Stimulated activated CD4-positive, alpha-beta T cell treated with anti-CD3 and anti-CD28 coated beads, Interleukin-15, amount 100 ng/mL, for 1 hour (primary cell): ENCODE data around the gene CENPE.

Source experiments
- DNase-seq, 2 donors: peaks; one replicate each; pipeline ENCODE4 v3.0.0-alpha.2; 2020; ENCODE audit warnings: low read depth in 1 of 2, low spot score in 1 of 2

Gene CENPE

DNA sequence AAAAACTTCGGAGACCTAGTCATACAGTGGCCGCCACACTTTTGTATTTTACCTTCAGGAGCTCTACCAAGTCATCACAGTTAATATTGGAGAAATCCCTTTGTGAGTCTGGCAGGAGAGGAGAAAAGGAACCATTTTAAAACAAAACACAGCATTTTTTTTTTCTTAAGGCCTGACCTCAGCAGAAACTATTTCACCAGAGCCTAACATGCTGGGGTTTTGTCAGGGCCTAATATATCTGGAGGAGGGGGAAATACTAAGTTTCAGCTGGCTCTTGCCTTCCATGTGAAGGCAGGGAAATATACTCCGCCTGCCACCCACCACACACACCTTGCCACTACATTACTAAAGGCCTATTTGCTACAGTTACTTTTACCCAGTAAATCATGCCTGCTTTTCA, 72.0 kb downstream of the CENPE start:
- DNase-seq: no peak

DNA sequence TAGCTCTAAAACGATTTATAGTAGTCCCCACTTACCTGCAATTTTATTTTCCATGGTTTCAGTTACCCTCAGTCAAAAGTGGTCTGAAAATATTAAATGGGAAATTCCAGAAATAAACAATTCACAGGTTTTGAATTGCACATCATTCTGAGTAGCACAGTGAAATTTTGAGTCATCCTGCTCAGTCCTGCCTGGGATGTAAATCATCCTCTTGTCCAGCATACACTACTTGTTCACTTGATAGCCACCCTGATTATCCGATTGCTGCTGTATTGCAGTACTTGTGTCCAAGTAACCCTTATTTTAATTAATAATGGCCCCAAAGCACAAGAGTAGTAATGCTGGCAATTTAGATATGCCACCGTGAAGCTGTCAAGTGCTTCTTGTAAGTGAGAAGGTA, 75.0 kb downstream of the CENPE start:
- no peak for DNase-seq

GRCh38 chr4:103118166-103118565, 80.0 kb downstream of the CENPE start:
- no peak for DNase-seq

GRCh38 chr4:103111598-103111997, 86.5 kb downstream of the CENPE start:
- DNase-seq: no peak

DNA sequence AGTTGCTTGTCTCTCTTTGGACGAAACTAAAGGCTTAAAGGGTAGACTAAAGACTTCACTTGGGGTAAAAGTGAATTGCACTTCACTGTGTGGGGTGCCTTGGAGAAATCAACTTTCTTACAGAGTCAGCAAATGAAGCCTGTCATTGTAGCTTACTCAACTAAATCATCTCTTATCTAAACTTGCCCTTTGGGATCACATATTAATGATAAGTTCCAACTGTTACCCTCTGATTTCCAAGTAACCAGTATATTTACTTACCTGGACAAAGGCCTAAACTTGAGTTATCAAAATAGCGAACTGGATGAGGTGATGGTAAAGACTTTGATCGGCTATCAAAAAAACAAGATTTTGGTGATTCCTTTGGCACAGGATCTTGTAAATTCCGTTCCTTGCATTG, 89.6 kb downstream of the CENPE start:
- DNase-seq: no peak

GRCh38 chr4:103105558-103106356, 92.4 kb downstream of the CENPE start:
- DNase-seq: no peak

GRCh38 chr4:103104886-103105285, 93.3 kb downstream of the CENPE start:
- no peak for DNase-seq

DNA sequence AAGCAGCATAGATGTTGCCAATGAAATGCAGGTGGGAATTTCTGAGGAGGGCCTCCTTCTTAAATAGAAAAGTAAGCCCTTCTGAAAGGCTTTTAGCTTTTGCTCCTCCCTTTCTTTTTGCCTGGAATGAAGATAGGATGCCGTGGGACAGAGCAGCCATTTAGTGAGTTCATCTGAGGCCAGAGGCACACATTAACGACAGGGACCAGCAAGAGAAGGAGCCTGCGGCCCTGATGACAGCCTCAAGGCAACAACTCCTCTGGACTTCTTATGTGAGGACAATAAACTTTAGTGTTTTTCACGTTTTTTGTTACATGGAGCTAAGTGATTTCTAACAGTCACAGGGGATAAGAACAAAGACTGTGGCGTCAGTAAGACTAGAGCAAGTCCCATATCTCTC, 97.5 kb downstream of the CENPE start:
- DNase-seq: no peak

DNA sequence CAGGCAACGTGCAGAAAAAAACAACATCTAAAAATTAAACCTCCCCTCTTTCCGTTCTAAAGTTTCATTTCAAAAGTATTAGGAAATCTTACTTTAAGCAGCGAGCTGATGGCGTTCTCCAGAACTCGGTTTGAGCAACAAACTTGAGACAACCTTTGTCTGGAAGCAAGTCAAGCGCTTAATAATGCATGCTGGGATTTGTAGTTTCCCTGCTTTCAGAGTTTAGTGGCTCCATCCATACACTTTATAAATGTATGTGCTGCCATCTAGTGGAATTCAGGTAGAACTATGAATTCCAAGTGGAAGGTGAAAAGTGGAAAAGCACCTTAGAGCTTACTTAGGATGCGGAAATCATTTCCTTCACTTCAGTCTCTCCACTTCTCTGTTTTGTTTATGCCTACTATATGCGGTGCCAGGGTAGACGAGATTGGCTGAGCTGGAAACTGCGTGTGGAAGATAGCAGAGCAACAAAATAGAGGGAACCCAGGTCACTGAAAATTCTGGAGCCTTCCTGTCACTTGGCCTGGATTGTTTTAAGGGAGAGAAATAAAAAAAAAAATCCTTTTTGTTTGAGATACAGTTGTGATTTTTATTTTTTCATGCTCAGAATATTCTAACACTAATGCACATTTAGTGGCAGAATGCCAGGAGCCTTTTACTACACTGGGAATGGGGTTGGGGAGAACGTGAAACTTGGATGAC, 98.3 kb downstream of the CENPE start, which contains the start of gene BDH2:
TSS of gene BDH2 (minus strand) at position 144 of the 702 bp plus-strand sequence. CDS start 3,580 bp downstream, outside the sequence.
- no peak for DNase-seq

GRCh38 chr4:103098756-103099440, 99.2 kb downstream of the CENPE start:
- no peak for DNase-seq

GRCh38 chr4:103098341-103098740, 99.8 kb downstream of the CENPE start:
- no peak for DNase-seq

DNA sequence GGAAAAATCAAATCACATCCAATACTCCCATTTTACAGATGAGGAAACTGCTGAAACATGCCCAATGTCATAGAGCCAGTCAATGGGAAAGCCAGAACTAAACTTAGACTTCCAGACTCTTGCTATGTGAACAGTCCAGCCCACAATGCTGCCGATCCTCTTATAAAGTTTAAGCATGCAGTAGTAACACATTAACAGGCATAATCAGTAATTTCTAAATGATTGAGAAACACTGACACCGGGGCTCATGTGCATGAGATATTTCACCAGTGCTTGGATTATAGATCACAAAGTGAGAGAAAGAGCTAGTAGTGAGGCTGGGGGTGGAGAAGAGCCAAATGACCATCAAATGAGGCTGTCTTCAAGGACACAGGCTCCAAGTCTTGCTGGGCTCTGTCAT, 101.0 kb downstream of the CENPE start:
- no peak for DNase-seq

- DNase-seq: no peak
These were observed 103.1 kb downstream of the CENPE start for GRCh38 chr4:103095080-103095479.

DNA sequence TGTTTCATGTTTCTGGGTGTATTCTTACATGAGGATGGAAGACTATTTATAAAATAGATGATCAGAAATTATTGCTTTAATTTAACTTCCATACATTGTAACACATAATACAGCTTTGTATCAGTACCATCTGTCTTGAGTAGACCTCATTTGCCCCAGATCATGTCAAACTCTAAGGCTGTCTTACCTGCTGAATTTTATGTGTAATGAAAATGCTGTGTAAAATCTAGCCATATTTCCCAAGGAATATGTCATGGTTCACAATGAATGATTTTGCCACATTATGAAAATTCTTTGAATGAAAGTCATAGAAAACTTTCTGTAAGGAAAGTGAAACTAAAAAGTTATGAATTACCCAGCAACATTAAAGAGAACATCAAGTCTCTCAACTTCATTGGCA, 105.9 kb downstream of the CENPE start:
- no peak for DNase-seq

DNA sequence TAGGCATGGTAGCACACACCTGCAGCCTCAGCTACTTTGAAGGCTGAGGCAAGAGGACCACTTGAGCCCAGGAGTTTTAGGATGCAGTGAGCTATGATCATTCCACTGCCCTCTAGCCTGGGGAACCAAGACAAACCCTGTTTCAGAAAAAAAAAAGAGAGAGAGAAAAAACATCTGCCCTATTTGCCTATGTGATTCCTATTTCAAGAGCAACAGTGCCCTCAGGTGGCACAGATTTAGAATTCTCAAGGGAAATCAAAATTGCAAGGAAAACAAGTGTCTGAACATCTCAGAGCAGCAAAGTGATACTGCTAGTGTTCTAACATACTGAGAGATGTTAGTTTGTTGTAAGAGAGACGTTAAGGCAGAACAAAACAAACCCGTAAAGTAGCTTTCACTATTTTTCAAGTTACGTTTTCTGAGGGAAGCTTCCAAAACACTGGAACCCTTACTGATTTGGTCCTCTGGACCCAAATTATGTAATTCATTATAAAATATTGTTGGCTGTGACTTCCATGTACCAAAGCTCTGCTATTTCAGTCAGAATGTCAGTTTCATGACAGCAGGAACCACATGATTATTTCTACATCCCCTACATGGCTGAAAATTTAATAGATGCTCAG, 106.4 kb downstream of the CENPE start:
- no peak for DNase-seq

GRCh38 chr4:103089481-103089880, 108.7 kb downstream of the CENPE start:
- DNase-seq: no peak

DNA sequence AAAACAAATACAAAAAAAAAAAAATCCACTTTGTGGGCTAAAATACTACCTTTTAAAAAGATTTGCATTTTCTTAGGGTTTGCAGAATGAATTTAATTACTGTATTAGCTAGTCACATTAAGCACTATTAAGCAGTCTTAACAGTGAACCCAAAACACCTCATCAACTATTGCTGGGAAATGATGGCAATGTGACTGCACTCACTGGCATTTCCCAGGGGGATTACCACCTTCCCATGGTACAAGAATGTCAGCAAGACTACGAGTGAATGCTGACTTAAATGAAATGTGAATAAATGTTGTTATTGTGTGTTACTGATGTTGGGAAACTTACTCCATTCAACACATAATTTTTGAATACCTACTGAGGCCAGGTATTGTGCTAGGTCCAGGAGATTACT, 111.6 kb downstream of the CENPE start:
- DNase-seq: no peak

DNA sequence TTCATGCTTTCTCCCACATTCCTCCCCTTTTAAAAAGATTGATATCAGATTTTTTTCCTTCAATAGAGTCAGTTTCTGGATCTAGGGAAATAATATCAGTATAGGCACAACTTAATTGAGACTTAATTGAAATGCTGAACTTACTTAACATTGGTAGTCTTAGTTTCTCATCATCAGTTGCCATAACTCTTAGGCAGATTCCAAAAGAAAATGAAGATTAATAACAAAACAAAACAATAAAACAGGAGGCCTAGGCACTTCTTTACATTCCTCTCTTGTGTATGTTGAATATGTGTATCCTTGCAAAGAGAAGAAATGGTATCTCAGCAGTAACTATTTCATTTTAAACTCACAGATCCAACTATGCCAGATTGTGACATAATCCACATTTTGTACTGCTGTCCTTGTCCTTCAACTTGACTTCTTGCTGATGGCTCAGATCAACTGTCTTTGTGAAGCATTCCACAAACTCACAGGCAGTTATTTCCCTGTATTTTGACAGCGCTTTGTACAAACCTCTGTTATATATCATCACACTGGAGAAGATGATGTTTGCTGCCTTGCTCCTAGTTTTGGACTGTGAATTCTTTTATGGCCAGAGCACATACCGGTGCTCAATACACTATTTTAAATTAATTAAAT, 112.5 kb downstream of the CENPE start:
- DNase-seq: no peak

DNA sequence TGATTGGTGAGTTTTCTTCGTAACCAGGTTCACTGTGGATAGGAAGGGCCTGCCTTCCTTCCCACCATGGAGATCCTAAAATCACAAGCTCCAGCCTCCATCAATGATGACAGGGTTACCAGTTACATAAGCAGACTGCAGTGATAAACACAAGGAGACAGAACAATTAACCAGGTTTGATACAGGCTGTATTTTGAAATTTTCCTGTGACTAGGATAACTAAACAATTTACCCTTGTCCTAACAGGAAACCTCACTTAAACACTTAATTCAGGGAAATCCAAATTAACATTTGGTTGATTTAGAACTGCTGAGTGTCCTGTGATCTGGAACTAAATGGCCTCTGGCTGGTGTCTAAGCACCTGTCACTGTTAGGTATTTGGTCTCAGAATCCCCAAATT, 118.5 kb downstream of the CENPE start:
- DNase-seq: no peak

GRCh38 chr4:103076747-103077347, 121.3 kb downstream of the CENPE start, which contains the start of gene SLC9B2:
Gene SLC9B2 (minus strand): TSS chr4:103076761. CDS start chr4:103067550, 9,211 bp downstream.
- DNase-seq: no peak
